DND-41 (cell line): ENCODE measurements around the gene ASPDH.

Experiments
- ATAC-seq: fragments of 200-7000 bp; cut with Tn5 transposase; 3 replicates; pipeline ENCODE4 v1.9.1; 2021; ENCODE audit warnings: low read depth; ENCODE audit not compliant: insufficient read depth
- DNase-seq: peaks from one replicate; pipeline ENCODE4 v3.0.0-alpha.2; 2020
- H2AFZ ChIP-seq: 2 replicates; pipeline ENCODE4 v1.6.0; 2012; ENCODE audit warnings: low read depth, low read length
- H3K27ac ChIP-seq: 2 replicates; pipeline ENCODE4 v1.5.1; 2012; ENCODE audit warnings: low read length, inconsistent platforms
- H3K27me3 ChIP-seq: fragments of 200-600 bp; sonication (generic); 2 replicates; pipeline ENCODE4 v1.6.0; 2012; ENCODE audit warnings: low read length, mild to moderate bottlenecking, inconsistent platforms; ENCODE audit not compliant: insufficient read depth, poor library complexity
- H3K36me3 ChIP-seq: 2 replicates; pipeline ENCODE4 v1.5.1; 2012; ENCODE audit warnings: low read length, inconsistent platforms; ENCODE audit not compliant: insufficient read depth
- H3K4me1 ChIP-seq: 2 replicates; pipeline ENCODE4 v1.5.1; 2012; ENCODE audit warnings: mild to moderate bottlenecking, low read length; ENCODE audit not compliant: insufficient read depth
- H3K4me2 ChIP-seq: 2 replicates; pipeline ENCODE4 v1.6.0; 2012; ENCODE audit warnings: mild to moderate bottlenecking, moderate library complexity, low read length, inconsistent platforms; ENCODE audit not compliant: insufficient read depth
- H3K4me3 ChIP-seq, 2 experiments: fragments of 200-600 bp in 1 of 2; shearing (Covaris generic) in 1 of 2; 2 replicates each; pipeline ENCODE4 v1.5.1; 2012 to 2016; ENCODE audit warnings: inconsistent platforms in 2 of 2, low read length in 2 of 2, mild to moderate bottlenecking in 2 of 2, low read depth in 1 of 2, moderate library complexity in 1 of 2
- H3K79me2 ChIP-seq: 2 replicates; pipeline ENCODE4 v1.6.0; 2012; ENCODE audit warnings: low read length, inconsistent platforms; ENCODE audit not compliant: insufficient read depth
- H3K9ac ChIP-seq: 2 replicates; pipeline ENCODE4 v1.6.0; 2012; ENCODE audit warnings: low read depth, mild to moderate bottlenecking, inconsistent platforms, low read length, moderate library complexity
- H3K9me3 ChIP-seq: 2 replicates; pipeline ENCODE4 v1.5.1; 2012; ENCODE audit warnings: low read length, moderate library complexity, mild to moderate bottlenecking, inconsistent platforms; ENCODE audit not compliant: insufficient read depth, severe bottlenecking
- H4K20me1 ChIP-seq: 2 replicates; pipeline ENCODE4 v1.6.0; 2012; ENCODE audit warnings: low read length; ENCODE audit not compliant: insufficient read depth
- EZH2 ChIP-seq: IDR thresholded peaks from 3 replicates; pipeline ENCODE4 v1.6.1; 2012; ENCODE audit warnings: borderline replicate concordance, low read depth, mild to moderate bottlenecking, moderate library complexity, low read length, inconsistent platforms; ENCODE audit not compliant: severe bottlenecking
- TF ChIP-seq, protein P1 (sequence below): IDR thresholded peaks from 2 replicates; pipeline ENCODE4 v1.5.1; 2012; ENCODE audit warnings: borderline replicate concordance, low read length, moderate library complexity, mild to moderate bottlenecking; ENCODE audit not compliant: poor library complexity, severe bottlenecking; ENCODE audit errors: extremely low read depth

Gene ASPDH

DNA sequence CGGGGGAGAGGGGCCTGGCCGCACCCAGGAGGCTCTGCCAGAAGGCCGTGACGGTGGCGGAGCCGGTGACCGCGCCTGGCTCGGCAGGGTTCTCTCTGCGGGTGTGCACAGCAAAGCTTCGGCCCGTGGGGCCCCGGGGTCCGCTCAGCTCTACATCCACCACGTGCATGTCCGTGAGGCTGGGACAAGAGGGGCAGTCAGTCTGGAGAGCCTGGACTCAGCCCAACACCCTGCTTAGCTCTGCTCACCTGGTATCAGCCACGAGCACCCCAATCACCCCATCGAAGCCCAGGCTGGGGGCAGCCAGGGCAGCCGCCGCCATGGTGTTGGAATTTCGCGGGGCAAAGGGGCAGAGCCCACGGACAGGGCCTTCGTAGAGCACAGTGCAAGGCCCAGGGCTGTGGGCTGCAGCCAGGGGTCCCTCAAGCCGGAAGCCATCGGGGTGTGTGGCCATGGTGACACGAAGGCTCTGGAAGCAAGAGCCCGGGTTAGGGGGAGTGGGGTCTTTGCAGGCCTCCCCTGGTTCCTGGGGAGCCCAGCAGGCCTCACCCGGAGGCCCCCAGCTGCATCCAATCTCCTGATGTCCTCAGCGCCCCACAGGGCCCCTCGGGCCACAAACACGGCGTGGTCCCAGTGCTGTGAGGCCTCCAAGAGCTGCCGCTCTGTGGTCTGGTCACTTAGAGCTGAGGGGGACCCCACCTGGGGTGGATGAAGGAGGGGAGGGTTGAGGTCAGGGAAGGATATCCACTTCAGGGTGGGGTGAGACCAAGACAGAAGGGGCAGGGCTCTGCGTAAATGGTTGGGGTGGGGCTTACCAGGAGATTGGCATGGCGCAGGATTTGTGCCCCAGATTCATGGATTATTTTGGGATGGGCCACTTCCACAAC, 1.4 kb downstream of the ASPDH start:
- DNase-seq (no peak), ATAC-seq (no peak)
- TF ChIP-seq, protein P1, sequence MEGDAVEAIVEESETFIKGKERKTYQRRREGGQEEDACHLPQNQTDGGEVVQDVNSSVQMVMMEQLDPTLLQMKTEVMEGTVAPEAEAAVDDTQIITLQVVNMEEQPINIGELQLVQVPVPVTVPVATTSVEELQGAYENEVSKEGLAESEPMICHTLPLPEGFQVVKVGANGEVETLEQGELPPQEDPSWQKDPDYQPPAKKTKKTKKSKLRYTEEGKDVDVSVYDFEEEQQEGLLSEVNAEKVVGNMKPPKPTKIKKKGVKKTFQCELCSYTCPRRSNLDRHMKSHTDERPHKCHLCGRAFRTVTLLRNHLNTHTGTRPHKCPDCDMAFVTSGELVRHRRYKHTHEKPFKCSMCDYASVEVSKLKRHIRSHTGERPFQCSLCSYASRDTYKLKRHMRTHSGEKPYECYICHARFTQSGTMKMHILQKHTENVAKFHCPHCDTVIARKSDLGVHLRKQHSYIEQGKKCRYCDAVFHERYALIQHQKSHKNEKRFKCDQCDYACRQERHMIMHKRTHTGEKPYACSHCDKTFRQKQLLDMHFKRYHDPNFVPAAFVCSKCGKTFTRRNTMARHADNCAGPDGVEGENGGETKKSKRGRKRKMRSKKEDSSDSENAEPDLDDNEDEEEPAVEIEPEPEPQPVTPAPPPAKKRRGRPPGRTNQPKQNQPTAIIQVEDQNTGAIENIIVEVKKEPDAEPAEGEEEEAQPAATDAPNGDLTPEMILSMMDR: no peak
- TF ChIP-seq EZH2: no peak
- Histone ChIP-seq H3K36me3 (no peaks in the 10 kb centered on the region), H3K4me1 (peaks cover 21% of the 10 kb centered on the region), H2AFZ (peak overlapping the region; percentile 92), H3K27ac (no peak overlapping the region), H3K27me3 (no peaks in the 10 kb centered on the region), H3K79me2 (peaks cover 6% of the 10 kb centered on the region; the same call in 1 of the 2 replicates), H3K4me3 (peak overlapping the region in 1 of 2 experiments; percentile 90; a peak in 2 of 4 replicates), H3K4me2 (peak overlapping the region; percentile 93), H3K9me3 (no peaks in the 10 kb centered on the region), H4K20me1 (no peaks in the 10 kb centered on the region), H3K9ac (peak overlapping the region; percentile 68)

DNA sequence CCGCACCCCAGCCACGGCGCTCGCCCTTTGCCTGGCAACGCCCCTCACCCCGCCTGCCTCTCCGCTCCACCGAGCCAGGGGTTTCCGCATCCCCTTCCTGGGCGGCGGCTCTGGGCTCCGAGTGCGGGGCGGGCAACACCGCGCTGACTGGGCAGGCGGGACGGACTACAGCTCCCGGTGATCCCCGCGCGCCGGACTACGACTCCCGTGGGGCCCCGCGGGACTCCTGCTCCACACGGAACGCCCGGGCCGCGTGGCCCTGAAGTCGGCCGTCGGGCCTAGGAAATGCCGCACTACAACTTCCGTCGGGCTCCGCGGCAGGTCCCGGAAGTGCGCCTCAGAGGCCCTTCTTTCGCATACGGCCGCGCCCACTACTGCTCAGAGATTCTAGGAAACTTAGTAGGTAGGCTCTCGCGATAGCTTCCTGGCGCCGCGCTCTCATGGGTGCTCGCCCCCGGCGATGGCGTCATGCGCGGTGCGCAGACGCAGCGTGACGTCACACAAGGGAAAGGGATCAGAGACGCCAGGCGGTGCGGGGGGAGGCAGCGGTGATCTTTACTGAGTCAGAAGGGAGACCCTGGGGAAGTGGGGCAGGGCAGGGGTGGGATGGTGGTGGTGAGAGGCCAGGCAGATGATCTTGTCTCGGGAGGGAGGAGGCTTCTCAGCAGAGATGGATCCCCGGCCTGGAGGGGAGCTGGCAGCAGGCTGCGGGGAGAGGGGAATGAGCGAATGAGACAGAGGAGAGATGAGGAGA, 2.5 kb downstream of the ASPDH start, which contains the start of gene JOSD2:
TSS of gene JOSD2 (minus strand) at position 123 of the 754 bp plus-strand sequence. CDS start 760 bp downstream, outside the sequence.
- Histone ChIP-seq H3K9ac (peak within 1 kb of the TSS; percentile 68), H3K36me3 (no peaks in the 10 kb centered on the region), H3K9me3 (no peaks in the 10 kb centered on the region), H3K27ac (peak within 1 kb of the TSS; percentile 81), H3K4me1 (peaks cover 21% of the 10 kb centered on the region), H3K79me2 (peaks cover 6% of the 10 kb centered on the region; the same call in 1 of the 2 replicates), H2AFZ (peak within 1 kb of the TSS; percentile 92), H3K27me3 (no peaks in the 10 kb centered on the region), H3K4me3 (peak within 1 kb of the TSS; percentile 61 to 90), H4K20me1 (no peaks in the 10 kb centered on the region), H3K4me2 (peak within 1 kb of the TSS; percentile 93)
- DNase-seq (peak; percentile 98), ATAC-seq (peak; percentile 96)
- no peak for TF ChIP-seq EZH2
- TF ChIP-seq, protein P1: no peak

DNA sequence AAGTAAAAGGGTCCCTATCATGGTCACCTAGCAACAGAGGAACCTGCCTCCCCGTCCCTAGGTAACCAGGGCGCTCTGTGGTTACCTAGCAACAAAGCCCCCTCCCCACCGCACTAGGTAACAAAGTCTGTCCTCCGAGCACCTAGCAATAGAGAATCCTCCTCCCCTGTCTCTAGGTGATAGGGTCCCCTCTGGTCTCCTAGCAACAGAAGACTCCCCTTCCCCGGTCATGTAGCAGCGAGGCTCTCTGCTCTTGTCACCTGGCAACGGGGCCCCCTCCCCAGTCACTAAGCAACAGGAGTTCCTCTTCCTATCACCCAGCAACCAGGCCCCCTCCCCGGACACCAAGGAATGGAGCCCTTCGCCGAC, 3.0 kb downstream of the ASPDH start:
- Histone ChIP-seq H3K36me3 (no peaks in the 10 kb centered on the region), H2AFZ (peak overlapping the region; percentile 92), H3K4me3 (peak overlapping the region; percentile 61 to 90), H3K4me2 (peak overlapping the region; percentile 93), H3K9me3 (no peaks in the 10 kb centered on the region), H3K27me3 (no peaks in the 10 kb centered on the region), H3K79me2 (peaks cover 6% of the 10 kb centered on the region; the same call in 1 of the 2 replicates), H4K20me1 (no peaks in the 10 kb centered on the region), H3K27ac (peak overlapping the region; percentile 81), H3K4me1 (peaks cover 21% of the 10 kb centered on the region), H3K9ac (peak overlapping the region; percentile 68)
- no peak for TF ChIP-seq EZH2
- TF ChIP-seq, protein P1: no peak
- ATAC-seq (no peak), DNase-seq (no peak)
